Measurements from ENCODE around the gene ABT1. TPM values are rescaled to one million over a fixed set of nuclear protein-coding genes. Genes with fewer than 3 reads are reported as not detected.
A peak's percentile ranks its signal among the peaks of the same experiment; 100 is the strongest.

ABT1 gene
- total and polyA plus RNA-seq, 5 donors, result 8.9 to 9.5 (median 9.3) TPM

DNA sequence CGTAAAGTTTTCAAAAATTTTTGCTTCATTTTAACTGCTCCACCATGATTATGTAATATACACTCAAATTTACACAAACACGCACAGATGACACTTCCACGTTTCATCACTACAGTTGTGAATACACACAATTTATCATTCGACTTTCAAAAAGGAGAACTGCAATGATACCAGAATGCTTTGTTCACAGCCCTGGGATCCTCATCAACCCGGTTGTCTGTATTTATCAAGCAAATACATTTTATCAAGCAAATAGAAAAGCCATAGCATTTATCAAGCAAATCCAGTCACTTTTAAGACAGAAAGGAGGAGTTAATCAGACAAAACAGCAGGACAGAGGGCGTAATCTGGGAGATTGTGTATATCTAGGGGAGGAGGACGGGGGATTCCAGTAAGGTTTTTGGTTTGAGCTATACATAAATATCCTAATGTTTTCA, 20.3 kb upstream of the ABT1 start:
- WGBS, result 42% methylated on average over 7 of the region's 7 CpGs
- H3K27me3 ChIP-seq (ENCODE audit: control insufficient read depth, insufficient read depth), result no peaks in the 10 kb centered on the region

DNA sequence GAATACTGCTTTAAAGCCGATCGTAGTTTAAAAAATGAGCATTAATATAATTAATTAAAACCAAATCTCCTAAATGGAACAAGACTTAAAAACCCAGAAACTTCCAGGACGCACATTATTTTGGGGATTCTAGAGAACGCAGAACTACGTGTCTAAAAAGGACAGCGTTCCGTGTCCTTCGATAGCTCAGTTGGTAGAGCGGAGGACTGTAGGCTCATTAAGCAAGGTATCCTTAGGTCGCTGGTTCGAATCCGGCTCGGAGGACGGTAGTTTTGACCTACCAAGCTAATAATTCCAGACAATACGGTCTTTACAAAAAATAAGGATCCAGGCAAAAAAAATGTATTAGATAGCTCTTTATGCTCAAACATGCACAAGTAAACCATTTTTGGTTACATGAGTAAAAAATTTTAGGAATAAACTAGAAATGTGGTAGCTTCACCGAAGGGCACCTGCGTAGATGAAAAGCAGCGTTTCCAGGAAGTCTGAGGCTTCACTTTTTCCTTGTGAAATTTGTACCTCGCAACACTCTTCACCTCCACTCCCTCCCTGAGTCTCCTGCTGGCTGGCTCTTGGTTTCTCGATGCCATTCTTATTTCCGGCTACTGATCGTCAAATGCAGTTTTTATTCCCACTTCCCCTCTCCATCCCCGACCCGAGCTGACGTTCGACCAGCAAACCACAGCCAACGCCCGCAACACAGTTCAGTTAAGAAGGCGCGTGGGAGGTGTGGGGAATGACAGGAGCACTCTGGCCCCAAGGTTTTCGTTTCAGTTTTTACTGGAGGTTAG, 19.6 kb upstream of the ABT1 start:
- WGBS, result 4% methylated on average over 31 of the region's 31 CpGs
- Histone ChIP-seq H3K4me3 (ENCODE audit: low read length) (peak overlapping the region; percentile 53), H3K27ac (ENCODE audit: low read length) (no peak overlapping the region), H3K27me3 (ENCODE audit: control insufficient read depth, insufficient read depth) (no peaks in the 10 kb centered on the region), H3K9me3 (ENCODE audit: control insufficient read depth, low read length) (no peaks in the 10 kb centered on the region), H3K4me1 (ENCODE audit: control insufficient read depth, insufficient read depth, low read length) (no peaks in the 10 kb centered on the region)
- DNase-seq (peak; percentile 40 to 68 (median 56)), ATAC-seq (peak in 1 of 2 donors; percentile 49)
- intact Hi-C loops (cut with DNase I), result no loop called here

More for the DNA sequence above, 20.3 kb upstream of the ABT1 start:
- H3K9me3 ChIP-seq (ENCODE audit: control insufficient read depth, low read length), result no peaks in the 10 kb centered on the region
- ATAC-seq, result no peak
- peak overlapping the region; percentile 53 for H3K4me3 ChIP-seq (ENCODE audit: low read length)
- intact Hi-C loops (cut with DNase I), result no loop called here
- H3K4me1 ChIP-seq (ENCODE audit: control insufficient read depth, insufficient read depth, low read length), result no peaks in the 10 kb centered on the region
- no peak for DNase-seq
- H3K27ac ChIP-seq (ENCODE audit: low read length), result no peak overlapping the region

DNA sequence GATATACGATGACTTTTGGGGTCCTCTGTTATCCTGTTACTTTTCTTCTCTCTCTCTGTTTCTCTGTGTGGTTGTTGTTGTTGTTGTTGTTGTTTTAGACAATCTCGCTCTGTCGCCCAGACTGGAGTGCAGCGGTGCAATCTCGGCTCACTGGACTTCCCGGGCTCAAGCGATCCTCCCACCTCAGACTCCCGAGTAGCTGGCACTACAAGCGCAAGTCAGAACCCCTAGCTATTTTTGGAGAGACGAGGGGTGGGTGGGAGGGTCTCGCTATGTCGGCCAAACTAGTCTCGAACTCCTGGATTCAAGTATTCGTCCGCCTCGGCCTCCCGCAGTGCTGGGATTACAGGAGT, 19.1 kb upstream of the ABT1 start:
- DNase-seq (no peak), ATAC-seq (no peak)
- intact Hi-C loops (cut with DNase I), result no loop called here
- Histone ChIP-seq H3K9me3 (ENCODE audit: control insufficient read depth, low read length) (no peaks in the 10 kb centered on the region), H3K27ac (ENCODE audit: low read length) (no peak overlapping the region), H3K27me3 (ENCODE audit: control insufficient read depth, insufficient read depth) (no peaks in the 10 kb centered on the region), H3K4me1 (ENCODE audit: control insufficient read depth, insufficient read depth, low read length) (no peaks in the 10 kb centered on the region), H3K4me3 (ENCODE audit: low read length) (peak overlapping the region; percentile 53)
- 12% methylated on average over 17 of the region's 17 CpGs for WGBS

DNA sequence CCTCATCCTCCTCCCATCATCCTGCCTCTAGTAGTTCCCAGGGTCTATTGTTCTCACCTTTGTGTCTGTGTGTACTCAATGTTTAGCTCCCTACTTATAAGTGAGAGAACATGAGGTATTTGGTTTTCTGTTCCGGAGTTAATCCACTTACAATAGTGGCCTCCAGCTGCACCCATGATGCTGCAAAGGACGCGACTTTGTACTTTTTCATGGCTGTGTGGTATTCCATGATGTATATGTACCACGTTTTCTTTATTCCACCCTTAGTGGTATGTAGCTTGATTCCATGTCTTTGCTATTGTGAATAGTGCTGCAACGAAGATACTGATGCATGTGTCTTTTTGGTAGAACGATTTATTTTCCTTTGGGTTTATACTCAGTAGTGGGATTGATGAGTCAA, 18.5 kb upstream of the ABT1 start:
- no peak for DNase-seq
- no peak overlapping the region for H3K4me3 ChIP-seq (ENCODE audit: low read length)
- intact Hi-C loops (cut with DNase I), result no loop called here
- WGBS, result 85% methylated on average over 6 of the region's 6 CpGs
- ATAC-seq, result no peak
- no peak overlapping the region for H3K27ac ChIP-seq (ENCODE audit: low read length)
- H3K27me3 ChIP-seq (ENCODE audit: control insufficient read depth, insufficient read depth), result no peaks in the 10 kb centered on the region
- H3K4me1 ChIP-seq (ENCODE audit: control insufficient read depth, insufficient read depth, low read length), result no peaks in the 10 kb centered on the region
- no peaks in the 10 kb centered on the region for H3K9me3 ChIP-seq (ENCODE audit: control insufficient read depth, low read length)

DNA sequence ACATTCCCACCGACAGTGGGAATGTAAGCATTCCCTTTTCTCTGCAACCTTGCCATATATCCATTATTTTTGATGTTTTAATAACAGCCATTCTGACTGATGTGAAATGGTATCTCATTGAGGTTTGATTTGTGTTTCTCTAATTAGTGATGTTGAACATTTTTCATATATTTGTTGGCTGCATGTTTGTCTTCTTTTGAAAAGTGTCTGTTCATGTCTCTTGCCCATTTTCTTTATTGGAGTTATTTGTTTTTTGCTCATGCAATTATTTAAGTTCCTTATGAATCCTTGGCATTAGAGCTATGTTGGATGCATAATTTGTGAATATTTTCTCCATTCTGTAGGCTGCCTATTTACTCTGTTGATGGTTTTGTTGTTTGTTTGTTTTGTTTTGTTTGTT, 18.0 kb upstream of the ABT1 start:
- intact Hi-C loops (cut with DNase I), result no loop called here
- Histone ChIP-seq H3K27ac (ENCODE audit: low read length) (no peak overlapping the region), H3K4me3 (ENCODE audit: low read length) (no peak overlapping the region), H3K4me1 (ENCODE audit: control insufficient read depth, insufficient read depth, low read length) (no peaks in the 10 kb centered on the region), H3K9me3 (ENCODE audit: control insufficient read depth, low read length) (no peaks in the 10 kb centered on the region), H3K27me3 (ENCODE audit: control insufficient read depth, insufficient read depth) (no peaks in the 10 kb centered on the region)
- WGBS, result 96% methylated on average over 1 of the region's 1 CpG
- ATAC-seq, result no peak
- no peak for DNase-seq

DNA sequence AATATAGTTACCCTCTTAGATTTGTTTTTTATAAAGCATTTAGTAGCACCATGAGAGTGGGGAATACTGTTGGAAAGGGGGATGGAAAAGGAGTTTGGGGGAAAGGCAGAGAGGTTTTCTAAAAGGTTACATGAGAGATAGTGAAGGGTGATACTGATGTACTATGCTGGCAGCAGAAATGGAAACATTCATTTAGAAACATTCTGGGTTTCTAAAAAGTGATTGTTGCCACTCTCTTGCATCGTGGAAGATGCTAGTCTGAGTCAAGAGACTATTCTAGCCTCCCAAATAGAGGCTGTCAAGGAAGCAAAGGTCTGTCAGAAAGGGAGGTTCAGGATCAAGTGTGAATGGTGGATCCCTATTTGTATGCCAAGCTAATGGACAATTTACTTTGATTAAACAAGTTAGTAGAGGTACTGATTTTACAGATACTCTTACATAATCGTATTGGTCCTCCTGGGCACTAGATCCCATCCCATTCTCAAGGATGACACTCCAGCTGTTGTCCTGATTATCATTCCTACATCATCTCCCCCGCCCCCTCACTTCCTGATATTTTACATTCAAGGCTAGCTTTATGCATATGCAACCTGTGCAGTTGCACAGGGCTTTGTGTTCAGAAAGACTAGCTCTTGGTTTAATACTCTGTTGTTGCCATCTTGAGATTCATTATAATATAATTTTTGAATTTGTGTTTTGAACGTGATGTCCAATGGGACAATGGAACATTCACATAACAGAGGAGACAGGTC, 15.4 kb upstream of the ABT1 start:
- Histone ChIP-seq H3K4me3 (ENCODE audit: low read length) (no peak overlapping the region), H3K27me3 (ENCODE audit: control insufficient read depth, insufficient read depth) (no peaks in the 10 kb centered on the region), H3K4me1 (ENCODE audit: control insufficient read depth, insufficient read depth, low read length) (no peaks in the 10 kb centered on the region), H3K9me3 (ENCODE audit: control insufficient read depth, low read length) (no peaks in the 10 kb centered on the region), H3K27ac (ENCODE audit: low read length) (no peak overlapping the region)
- intact Hi-C loops (cut with DNase I), result loop anchor here in 1 of 4 donors (10.0 kb wide), 1 partner anchor 407 kb away; no protein-coding TSS in a partner anchor
- DNase-seq (no peak), ATAC-seq (no peak)
- WGBS, result 58% methylated on average over 4 of the region's 4 CpGs

DNA sequence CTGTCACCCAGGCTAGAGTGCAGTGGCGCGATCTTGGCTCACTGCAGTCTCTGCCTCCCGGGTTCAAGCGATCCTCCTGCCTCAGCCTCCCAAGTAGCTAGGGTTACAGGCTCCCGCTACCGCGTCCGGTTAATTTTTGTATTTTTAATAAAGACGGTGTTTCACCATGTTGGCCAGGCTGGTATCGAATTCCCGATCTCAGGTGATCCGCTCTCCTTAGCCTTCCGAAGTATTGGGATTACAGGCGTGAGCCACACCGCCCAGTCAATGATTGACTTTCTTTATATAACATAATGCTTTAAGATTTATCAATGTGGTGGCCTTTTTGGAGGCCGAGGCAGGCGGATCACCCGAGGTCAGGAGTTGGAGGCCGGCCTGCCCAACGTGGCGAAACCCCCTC, 7.8 kb upstream of the ABT1 start:
- Histone ChIP-seq H3K27ac (ENCODE audit: low read length) (no peak overlapping the region), H3K27me3 (ENCODE audit: control insufficient read depth, insufficient read depth) (no peaks in the 10 kb centered on the region), H3K4me3 (ENCODE audit: low read length) (no peak overlapping the region), H3K4me1 (ENCODE audit: control insufficient read depth, insufficient read depth, low read length) (no peaks in the 10 kb centered on the region), H3K9me3 (ENCODE audit: control insufficient read depth, low read length) (no peaks in the 10 kb centered on the region)
- WGBS, result 93% methylated on average over 21 of the region's 21 CpGs
- ATAC-seq (no peak), DNase-seq (no peak)
- intact Hi-C loops (cut with DNase I), result loop anchor here in 1 of 4 donors (10.0 kb wide), 1 partner anchor 414 kb away; no protein-coding TSS in a partner anchor

DNA sequence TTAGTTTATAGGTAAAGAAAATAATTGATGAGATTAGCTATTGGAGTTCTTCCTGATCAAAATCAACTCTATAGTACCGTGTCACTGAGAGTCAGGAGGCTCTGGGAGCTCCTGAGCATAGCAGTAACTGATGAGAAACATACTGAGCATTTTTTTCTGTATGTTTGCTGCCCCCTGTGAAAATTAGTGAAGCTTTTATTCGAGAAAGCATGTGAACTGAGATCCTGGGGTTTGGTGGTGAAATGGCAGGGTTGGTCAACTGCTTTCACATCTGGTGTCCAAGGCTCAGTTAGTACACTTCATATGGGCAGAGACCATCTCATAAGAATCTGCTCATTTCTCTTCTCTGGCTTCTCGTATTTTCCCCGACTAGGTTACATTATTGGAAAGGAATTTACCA, 4.1 kb upstream of the ABT1 start:
- intact Hi-C loops (cut with DNase I), result loop anchor here in 2 of 4 donors (10.0 kb wide), 2 partner anchors 248 to 568 kb away; a partner anchor contains a TSS
- no peak overlapping the region for H3K4me3 ChIP-seq (ENCODE audit: low read length)
- DNase-seq (no peak), ATAC-seq (no peak)
- H3K4me1 ChIP-seq (ENCODE audit: control insufficient read depth, insufficient read depth, low read length), result peaks cover 1% of the 10 kb centered on the region
- no peaks in the 10 kb centered on the region for H3K9me3 ChIP-seq (ENCODE audit: control insufficient read depth, low read length)
- H3K27me3 ChIP-seq (ENCODE audit: control insufficient read depth, insufficient read depth), result no peaks in the 10 kb centered on the region
- WGBS, result 49% methylated on average over 4 of the region's 4 CpGs
- H3K27ac ChIP-seq (ENCODE audit: low read length), result no peak overlapping the region

DNA sequence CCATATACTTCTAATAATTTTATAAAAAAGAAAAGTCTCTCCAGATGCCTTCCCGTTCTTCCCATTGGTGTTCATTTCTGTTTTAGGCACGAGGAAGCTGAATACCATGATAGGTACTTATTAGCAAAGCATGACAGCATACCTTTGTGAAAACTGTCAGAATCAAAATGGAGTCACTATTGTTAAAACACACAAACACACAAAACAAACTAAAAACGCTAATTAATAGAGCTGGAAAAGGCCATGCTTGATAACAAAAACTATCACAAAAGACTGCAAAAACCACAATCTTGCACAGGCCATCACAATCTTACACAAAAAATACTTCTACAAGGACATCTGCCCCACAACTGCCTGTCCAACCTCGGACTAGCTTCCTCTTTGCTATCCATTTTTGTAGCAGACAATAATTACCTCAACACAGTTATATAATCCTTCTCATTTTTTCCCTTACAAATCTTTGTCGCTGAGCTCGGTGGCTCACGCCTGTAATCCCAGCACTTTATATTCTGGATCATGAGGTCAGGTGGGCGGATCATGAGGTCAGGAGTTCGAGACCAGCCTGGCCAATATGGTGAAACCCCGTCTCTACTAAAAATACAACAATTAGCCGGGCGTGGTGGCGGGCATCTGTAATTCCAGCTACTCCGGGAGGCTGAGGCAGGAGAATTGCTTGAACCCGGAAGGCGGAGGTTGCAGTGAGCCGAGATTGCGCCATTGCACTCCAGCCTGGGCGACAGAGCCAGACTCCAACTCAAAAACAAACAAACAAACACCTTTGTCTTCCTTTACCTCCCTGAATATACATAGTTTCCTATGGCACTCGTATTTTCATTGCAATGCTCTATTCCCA, 3.2 kb upstream of the ABT1 start:
- ATAC-seq (no peak), DNase-seq (no peak)
- Histone ChIP-seq H3K27me3 (ENCODE audit: control insufficient read depth, insufficient read depth) (no peaks in the 10 kb centered on the region), H3K9me3 (ENCODE audit: control insufficient read depth, low read length) (no peaks in the 10 kb centered on the region), H3K4me3 (ENCODE audit: low read length) (no peak overlapping the region), H3K27ac (ENCODE audit: low read length) (no peak overlapping the region), H3K4me1 (ENCODE audit: control insufficient read depth, insufficient read depth, low read length) (peaks cover 2% of the 10 kb centered on the region)
- 49% methylated on average over 20 of the region's 20 CpGs for WGBS
- intact Hi-C loops (cut with DNase I), result loop anchor here in 2 of 4 donors (10.0 kb wide), 2 partner anchors 249 to 569 kb away; a partner anchor contains a TSS

DNA sequence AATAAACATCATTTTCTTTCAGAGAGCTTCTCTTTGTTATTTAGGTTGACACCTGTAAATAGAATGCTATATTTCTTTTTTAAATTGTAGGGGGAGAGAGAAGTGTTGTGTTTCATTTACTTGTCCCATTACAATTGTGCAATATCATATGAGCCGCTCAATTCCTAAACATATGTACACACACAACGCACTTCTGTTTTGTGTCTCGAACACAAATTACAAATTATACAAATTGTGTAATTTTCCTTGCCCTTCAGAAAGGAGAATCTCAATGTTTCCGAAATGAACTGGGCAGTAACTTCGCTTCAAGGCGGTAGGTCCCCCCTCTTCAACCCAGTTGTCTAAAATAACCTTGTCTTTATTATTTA, 2.6 kb upstream of the ABT1 start:
- ATAC-seq, result no peak
- H3K4me3 ChIP-seq (ENCODE audit: low read length), result no peak overlapping the region
- H3K9me3 ChIP-seq (ENCODE audit: control insufficient read depth, low read length), result no peaks in the 10 kb centered on the region
- H3K27ac ChIP-seq (ENCODE audit: low read length), result no peak overlapping the region
- H3K4me1 ChIP-seq (ENCODE audit: control insufficient read depth, insufficient read depth, low read length), result peaks cover 2% of the 10 kb centered on the region
- intact Hi-C loops (cut with DNase I), result loop anchor here in 2 of 4 donors (10.0 kb wide), 2 partner anchors 249 to 569 kb away; a partner anchor contains a TSS
- no peaks in the 10 kb centered on the region for H3K27me3 ChIP-seq (ENCODE audit: control insufficient read depth, insufficient read depth)
- no peak for DNase-seq
- WGBS, result 41% methylated on average over 6 of the region's 6 CpGs

All from right cardiac atrium (tissue), 5 donors.